GM21717 (cell line): ENCODE results near the gene RUNDC1.
"Not testable (repeated sequence)": the region's sequence is repeated elsewhere in the genome, so short reads cannot be mapped to it uniquely, and the experiment has no call there.

Experiments used
- ATAC-seq: cut with Tn5 transposase; IDR thresholded peaks from one replicate; pipeline ENCODE4 v1.9.1; 2021; ENCODE audit warnings: mild to moderate bottlenecking, moderate library complexity; ENCODE audit not compliant: unreplicated experiment

Gene RUNDC1

DNA sequence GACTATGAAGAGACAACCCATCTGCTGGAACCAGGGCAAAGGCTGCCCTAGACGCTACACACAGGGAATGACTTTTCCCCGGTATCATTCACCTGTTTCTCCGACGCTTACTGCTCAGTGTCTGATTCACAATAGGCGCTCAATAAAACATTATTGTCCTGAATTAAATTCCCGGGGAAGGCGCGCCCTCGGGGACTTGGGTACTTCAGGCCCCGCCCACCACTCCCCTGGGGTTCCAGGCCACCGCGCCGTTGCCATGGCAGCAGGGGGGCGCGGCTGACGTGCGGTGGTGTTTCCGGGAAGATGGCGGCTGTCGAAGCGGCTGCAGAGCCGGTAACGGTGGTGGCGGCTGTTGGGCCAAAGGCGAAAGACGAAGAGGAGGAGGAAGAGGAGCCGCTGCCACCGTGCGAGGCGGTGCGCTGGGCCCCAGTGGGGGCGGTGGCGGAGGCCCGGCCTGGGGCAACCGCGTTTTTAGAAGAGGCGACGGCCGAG, at the start of gene RUNDC1:
Gene RUNDC1 (plus strand): TSS at position 292 of the 492 bp plus-strand sequence. CDS start 12 bp downstream, at position 304.
- ATAC-seq = peak; percentile 53

GRCh38 chr17:42937712-42938596, 42.4 kb upstream of the RUNDC1 start:
- no peak for ATAC-seq

DNA sequence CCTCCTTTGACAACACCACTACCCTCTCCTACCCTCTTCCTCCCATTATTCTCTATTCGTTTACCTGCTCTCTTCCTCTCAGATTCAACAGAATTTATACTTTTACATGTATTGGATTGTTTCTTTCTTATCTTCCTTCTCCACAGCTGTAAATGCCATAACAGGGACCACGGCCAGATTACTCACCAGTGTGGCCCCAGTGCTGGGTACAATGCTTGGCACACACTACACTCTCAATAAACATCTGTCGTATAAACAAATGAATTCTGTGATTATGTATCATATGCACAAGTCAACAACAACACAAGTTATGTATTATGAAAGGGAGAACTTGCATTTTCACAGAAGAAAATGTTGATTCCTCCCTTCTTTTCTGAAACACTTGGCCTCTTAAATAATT, 36.2 kb upstream of the RUNDC1 start:
- no peak for ATAC-seq

GRCh38 chr17:42946812-42947211, 33.6 kb upstream of the RUNDC1 start:
- ATAC-seq = no peak

DNA sequence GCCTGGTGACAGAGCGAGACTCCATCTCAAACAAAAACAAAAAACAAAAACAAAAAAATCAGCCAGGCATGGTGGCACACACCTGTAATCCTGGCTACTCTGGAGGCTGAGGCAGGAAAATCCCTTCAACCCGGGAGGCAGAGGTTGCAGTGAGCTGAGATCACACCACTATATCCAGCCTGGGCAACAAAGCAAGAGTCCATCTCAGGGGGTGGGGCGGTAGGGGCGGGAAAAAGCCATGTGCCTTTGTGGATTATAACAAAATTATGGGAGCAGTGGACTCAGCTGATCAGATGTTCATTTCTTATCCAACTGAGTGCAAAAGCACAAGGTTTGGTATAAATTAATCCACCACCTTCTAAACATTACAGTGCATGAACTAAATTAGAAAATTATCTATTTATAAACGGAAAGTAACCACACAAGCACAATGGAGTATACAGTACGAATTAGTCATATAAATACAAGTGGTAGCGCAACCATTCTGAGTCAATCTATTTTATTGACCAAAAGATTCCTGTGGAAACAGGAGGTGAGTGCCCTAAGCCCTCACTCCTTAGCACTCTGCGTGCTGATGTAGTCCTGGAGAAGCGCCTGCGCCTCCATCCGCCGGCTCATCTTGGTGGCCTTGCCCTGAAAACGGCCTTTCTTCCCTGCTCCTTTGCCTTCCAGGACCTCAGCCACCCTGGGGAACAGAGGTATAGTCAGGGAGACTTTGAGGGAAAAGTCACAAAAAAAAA, 30.2 kb upstream of the RUNDC1 start:
- no peak for ATAC-seq

- no peak for ATAC-seq
Observed at GRCh38 chr17:42953669-42954068, 26.7 kb upstream of the RUNDC1 start.

DNA sequence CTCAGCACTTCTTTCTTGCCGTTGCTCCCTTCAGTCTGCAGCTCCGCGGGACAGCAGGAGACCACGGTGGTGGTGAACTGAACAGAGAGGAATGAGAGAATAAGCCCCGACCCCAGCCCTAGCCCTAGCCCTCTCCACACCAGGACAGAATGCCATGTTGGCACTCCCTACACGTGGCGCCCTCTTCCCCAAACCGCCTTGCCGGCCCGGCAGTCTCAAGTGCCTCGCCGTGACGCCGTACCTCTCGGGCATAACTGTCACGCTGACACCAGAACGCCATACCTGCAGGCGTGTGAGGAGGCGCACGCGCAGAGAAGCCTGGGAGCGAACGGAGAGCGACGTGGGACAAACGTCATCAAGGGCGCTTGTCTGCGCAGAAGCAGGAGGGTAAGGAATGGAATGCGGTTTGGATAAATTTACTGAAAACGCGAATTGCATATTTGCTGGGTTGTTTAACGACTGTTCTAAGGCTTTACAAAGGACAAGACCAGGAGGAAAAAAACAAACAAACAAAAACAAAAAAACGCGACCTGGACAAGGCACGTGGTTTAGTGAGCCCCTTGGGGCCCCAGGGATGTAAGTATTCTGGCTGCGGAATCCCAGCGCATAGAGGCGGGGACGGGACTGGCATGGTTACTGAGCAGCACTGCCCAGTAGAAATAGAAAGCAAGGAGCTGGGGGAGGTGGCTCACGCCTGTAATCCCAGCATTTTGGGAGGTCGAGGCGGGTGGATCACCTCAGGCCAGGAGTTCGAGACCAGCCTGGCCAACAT, 16.0 kb upstream of the RUNDC1 start, which contains the start of gene AARSD1:
Gene AARSD1 (minus strand): TSS at position 294 of the 772 bp plus-strand sequence. CDS start 14 bp downstream, at position 280.
- ATAC-seq = peak; percentile 87

DNA sequence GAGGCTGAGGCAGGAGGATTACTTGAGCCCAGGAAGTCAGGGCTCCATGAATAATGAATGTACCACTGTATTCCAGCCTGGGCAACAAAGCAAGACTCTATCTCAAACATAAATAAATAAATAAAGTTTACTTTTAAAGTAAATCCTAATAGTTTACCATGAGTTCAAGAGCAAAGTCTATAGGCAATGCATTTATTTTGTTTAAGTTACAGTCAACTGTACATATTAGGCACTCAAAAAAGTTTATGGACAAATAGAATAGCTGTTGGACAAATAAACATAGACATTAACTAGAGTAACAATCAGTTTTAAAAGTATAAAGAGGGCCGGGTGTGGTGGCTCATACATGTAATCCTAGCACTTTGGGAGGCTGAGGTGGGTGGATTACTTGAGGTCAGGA, 12.4 kb upstream of the RUNDC1 start:
- no peak for ATAC-seq

DNA sequence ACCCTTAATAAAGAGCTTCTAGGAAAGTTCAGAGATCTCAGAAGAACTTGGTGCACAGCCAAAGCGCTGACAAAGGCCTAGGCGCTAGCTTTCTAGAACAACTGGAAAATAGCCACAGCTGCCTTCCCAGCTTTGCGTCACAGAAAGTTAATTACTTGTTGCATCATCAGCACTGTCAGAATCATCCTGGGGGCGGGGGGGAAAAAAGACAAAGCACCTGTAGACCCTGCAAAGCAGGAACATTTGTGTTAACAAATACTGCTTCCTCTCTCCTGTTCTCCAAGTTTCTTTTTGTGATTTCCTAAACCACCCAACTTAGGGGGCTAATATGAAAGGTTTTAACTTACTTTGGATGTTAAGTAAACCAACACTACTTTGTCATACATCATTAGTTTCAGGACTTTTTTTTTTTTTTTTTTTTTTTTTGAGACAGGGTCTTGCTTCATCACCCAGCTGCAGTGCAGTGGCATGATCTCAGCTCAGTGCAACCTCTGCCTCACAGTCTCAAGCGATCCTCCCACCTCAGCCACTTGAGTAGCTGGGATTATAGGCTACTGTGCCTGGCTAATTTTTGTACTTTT, 11.3 kb upstream of the RUNDC1 start:
- no peak for ATAC-seq

DNA sequence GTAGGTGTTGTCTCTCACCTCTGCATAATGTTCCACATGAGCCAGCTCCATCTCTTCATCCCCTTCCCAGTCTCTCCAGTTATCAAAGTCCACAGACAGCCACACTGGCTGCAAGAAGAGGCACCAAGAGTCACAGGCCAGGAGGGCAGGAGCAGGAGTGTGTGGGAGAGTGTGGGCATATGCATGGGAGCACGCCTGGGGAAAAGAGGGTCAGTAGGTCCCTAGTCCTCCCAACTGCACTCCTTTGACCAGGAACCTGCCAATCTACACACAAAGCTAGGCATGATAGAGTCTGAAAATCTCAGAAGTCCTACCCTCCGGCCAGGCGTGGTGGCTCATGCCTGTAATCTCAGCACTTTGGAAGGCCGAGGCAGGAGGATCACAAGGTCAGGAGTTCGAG, 8.8 kb upstream of the RUNDC1 start:
- ATAC-seq = no peak

GRCh38 chr17:42973323-42973722, 7.0 kb upstream of the RUNDC1 start:
- ATAC-seq = not testable (repeated sequence)

DNA sequence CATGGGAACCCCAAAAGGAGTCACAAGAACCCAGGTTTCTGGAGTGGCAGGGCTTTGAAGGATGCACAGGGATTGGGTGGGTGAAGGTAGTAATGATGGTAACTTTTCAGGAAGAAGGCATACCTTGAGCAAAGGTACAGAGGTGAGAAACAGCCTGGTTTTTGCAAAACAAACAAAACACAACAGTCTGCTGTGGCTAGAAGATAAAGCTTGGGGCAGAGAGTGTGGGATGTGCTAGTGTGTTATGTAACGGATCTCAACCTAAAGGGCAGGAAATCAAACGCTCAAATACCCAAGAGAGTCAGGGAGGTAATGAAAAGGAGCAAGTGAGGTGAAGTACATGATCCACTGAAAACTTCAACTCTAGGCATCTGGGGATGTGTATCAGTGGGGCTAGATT, 5.1 kb upstream of the RUNDC1 start:
- ATAC-seq = no peak

DNA sequence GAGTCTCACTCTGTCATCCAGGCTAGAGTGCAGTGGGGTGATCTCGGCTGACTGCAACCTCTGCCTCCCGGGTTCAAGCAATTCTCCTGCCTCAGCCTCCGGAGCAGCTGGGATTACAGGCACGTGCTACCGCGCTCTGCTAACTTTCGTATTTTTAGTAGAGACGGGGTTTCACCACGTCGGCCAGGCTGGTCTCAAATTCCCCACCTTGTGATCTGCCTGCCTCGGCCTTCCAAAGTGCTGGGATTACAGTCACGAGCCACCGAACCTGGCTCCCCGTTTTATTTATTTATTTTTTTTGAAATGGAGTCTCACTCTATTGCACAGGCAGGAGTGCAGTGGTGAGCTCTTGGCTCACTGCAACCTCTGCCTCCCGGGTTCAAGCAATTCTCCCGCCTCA, 4.7 kb upstream of the RUNDC1 start:
- ATAC-seq = not testable (repeated sequence)

- peak; percentile 35 for ATAC-seq
Observed at GRCh38 chr17:42979511-42980273, 673 bp upstream of the RUNDC1 start, which contains the start of gene PTGES3L. TSS of gene PTGES3L (minus strand) at chr17:42980080. CDS start at chr17:42980053, 27 bp downstream.

GRCh38 chr17:42980766-42981397, 517 bp downstream of the RUNDC1 start:
- ATAC-seq = peak; percentile 31

GRCh38 chr17:42982266-42982665, 1.9 kb downstream of the RUNDC1 start:
- no peak for ATAC-seq

GRCh38 chr17:42985225-42985624, 4.9 kb downstream of the RUNDC1 start:
- ATAC-seq = no peak

DNA sequence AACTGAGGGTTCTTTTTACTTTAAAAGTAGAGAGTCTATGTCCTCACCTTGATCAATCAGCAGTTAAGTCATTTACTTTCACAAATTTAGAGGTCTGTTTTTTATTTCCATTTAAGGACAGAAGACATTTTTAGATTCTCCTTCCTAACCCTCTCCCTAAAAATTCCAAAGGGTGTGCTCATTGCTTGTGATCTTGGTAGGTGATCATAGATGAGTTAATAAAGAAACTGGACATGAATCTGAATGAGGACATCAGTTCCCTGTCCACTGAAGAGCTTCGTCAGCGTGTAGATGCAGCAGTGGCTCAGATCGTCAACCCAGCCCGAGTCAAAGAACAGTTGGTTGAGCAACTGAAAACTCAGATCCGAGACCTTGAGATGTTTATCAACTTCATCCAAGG, 8.8 kb downstream of the RUNDC1 start:
- no peak for ATAC-seq
